Spleen (tissue), 11 donors: Measurements from ENCODE around the gene ALKBH5. TPM values are rescaled to one million over a fixed set of nuclear protein-coding genes. Genes with fewer than 3 reads are reported as not detected.

Source experiments
- DNase-seq: peaks from one replicate; pipeline ENCODE4 v3.0.0-alpha.2; 2020
- H3K27ac ChIP-seq, 8 donors: fragments of 200-600 bp; sonication (generic) in 7 of 8; 1 replicate in 4 of 8; 2 replicates in 4 of 8; pipeline versions ENCODE4 v1.5.0 to v1.8.0; 2016 to 2021; ENCODE audit warnings: inconsistent platforms in 4 of 8, mild to moderate bottlenecking in 4 of 8, moderate library complexity in 1 of 8
- H3K27me3 ChIP-seq, 7 donors: fragments of 200-600 bp; sonication (generic) in 6 of 7; replicated peaks in 1 of 7; 1 replicate in 4 of 7; 2 replicates in 3 of 7; pipeline versions ENCODE4 v1.5.0 to v1.8.0; 2016 to 2021; ENCODE audit warnings: inconsistent platforms in 3 of 7, mild to moderate bottlenecking in 1 of 7
- H3K36me3 ChIP-seq, 6 donors: fragments of 200-600 bp; sonication (generic) in 5 of 6; 1 replicate in 4 of 6; 2 replicates in 2 of 6; pipeline versions ENCODE4 v1.5.0 to v1.8.0; 2016 to 2021; ENCODE audit warnings: inconsistent platforms in 2 of 6
- H3K4me1 ChIP-seq, 6 donors: fragments of 200-600 bp; sonication (generic) in 5 of 6; 1 replicate in 3 of 6; 2 replicates in 3 of 6; pipeline versions ENCODE4 v1.5.0 to v1.8.0; 2016 to 2021; ENCODE audit warnings: inconsistent platforms in 3 of 6
- H3K4me3 ChIP-seq, 8 donors: fragments of 200-600 bp; sonication (generic) in 7 of 8; 1 replicate in 4 of 8; 2 replicates in 4 of 8; pipeline versions ENCODE4 v1.5.0 to v1.8.0; 2016 to 2021; ENCODE audit warnings: inconsistent platforms in 4 of 8, mild to moderate bottlenecking in 4 of 8, moderate library complexity in 2 of 8
- H3K9me3 ChIP-seq, 8 donors: fragments of 200-600 bp; sonication (generic) in 7 of 8; 1 replicate in 4 of 8; 2 replicates in 4 of 8; pipeline versions ENCODE4 v1.5.0 to v1.8.0; 2016 to 2021; ENCODE audit warnings: inconsistent platforms in 4 of 8
- CTCF ChIP-seq, 11 experiments: fragments of 200-600 bp in 7 of 11; fragments of 450-650 bp in 4 of 11; sonication (generic) in 4 of 11; IDR thresholded peaks in 8 of 11; conservative IDR thresholded peaks in 3 of 11; 1 replicate in 7 of 11; 2 replicates in 4 of 11; pipeline versions ENCODE4 v1.4.0 to v1.8.0; 2016 to 2021; ENCODE audit warnings: antibody characterized with exemption in 11 of 11, inconsistent platforms in 4 of 11, mild to moderate bottlenecking in 1 of 11
- POLR2A ChIP-seq, 3 donors: fragments of 450-650 bp; IDR thresholded peaks; one replicate each; pipeline ENCODE4 v1.5.1; 2017; ENCODE audit warnings: antibody characterized with exemption in 3 of 3, mild to moderate bottlenecking in 1 of 3
- POLR2AphosphoS5 ChIP-seq, 3 donors: sonication (generic); formaldehyde crosslinking; IDR thresholded peaks; one replicate each; pipeline ENCODE4 v1.5.1; 2017; ENCODE audit warnings: antibody characterized with exemption in 3 of 3
- WGBS, 5 donors: extraction: QIAGEN DNeasy Blood & Tissue Kit in 3 of 5; methylation state at CpG; one replicate each; pipeline versions ENCODE4 v1.1.5 to v1.1.7; 2013 to 2018; 5-methylcytosine and 5-hydroxymethylcytosine counted together
- intact Hi-C: fragments of 100-400 bp; cut with DNase I; formaldehyde crosslinking; loops from one replicate; pipeline ENCODE4 v1.15.0; 2023; ENCODE audit warnings: low total_unique reads
- polyA plus RNA-seq, 3 donors: library from polyadenylated mRNA; stranded (reverse); fragments of 200-250 nt; gene quantifications; one replicate each; pipeline ENCODE4 v1.2.1, GENCODE V29; 2013
- total RNA-seq, 7 donors: library from RNA; depleted of rRNA in 3 of 7; stranded (reverse); fragments of >200 nt in 3 of 7; fragmentation: NEBNext Ultra II Directional in 4 of 7; extraction: Animal tissue kit (Norgen Biotek cat#: 25700) in 4 of 7; gene quantifications; one replicate each; pipeline versions ENCODE4 v1.1.0 to v1.2.1, GENCODE V29; 2016 to 2021
- donor health status: healthy with polysubstance abuse.
- donor health status: DM: no; HTN: no; CAD: no; lungs with moderate emphysema.
- donor health status: DM: no; HTN: no; CAD: no.
- donor health status: Bipolar disorder and iron deficiency.
- donor health status: healthy.
- donor health status: DM: no; HTN: no; CAD: no.
- donor health status: DM: yes; HTN: yes; CAD: no.

ALKBH5 gene
- total and polyA plus RNA-seq, 10 donors, result 27.1 to 120 (median 94.3) TPM

- Histone ChIP-seq H3K4me1 (peaks cover 28 to 95% (median 75%) of the 10 kb centered on the region in 6 donors), H3K27me3 (no peaks in the 10 kb centered on the region), H3K9me3 (no peaks in the 10 kb centered on the region), H3K4me3 (no peak overlapping the region), H3K36me3 (peaks cover 0 to 100% (median 51%) of the 10 kb centered on the region in 6 donors), H3K27ac (no peak overlapping the region)
- WGBS, 5 donors, result 86 to 96% (median 96%) methylated on average over 4 of the region's 4 CpGs
- TF ChIP-seq POLR2A (IDR thresholded peaks at IDR 0.05) (no peak), POLR2AphosphoS5 (IDR thresholded peaks at IDR 0.05) (no peak), CTCF (IDR thresholded peaks at IDR 0.05 in 8 of 11, conservative IDR thresholded peaks at IDR 0.05 in 3 of 11) (no peak)
- no peak for DNase-seq
- intact Hi-C loops, result no loop called here
Observed at GRCh38 chr17:18194394-18194793, 10.8 kb downstream of the ALKBH5 start.

- Histone ChIP-seq H3K27me3 (no peaks in the 10 kb centered on the region), H3K27ac (no peak overlapping the region), H3K4me3 (no peak overlapping the region), H3K4me1 (peaks cover 27 to 95% (median 73%) of the 10 kb centered on the region in 6 donors), H3K9me3 (no peaks in the 10 kb centered on the region), H3K36me3 (peaks cover 0 to 100% (median 53%) of the 10 kb centered on the region in 6 donors)
- WGBS, 5 donors, result 66 to 87% (median 71%) methylated on average over 4 of the region's 4 CpGs
- no peak for TF ChIP-seq POLR2AphosphoS5 (IDR thresholded peaks at IDR 0.05)
- no peak for TF ChIP-seq CTCF (IDR thresholded peaks at IDR 0.05 in 8 of 11, conservative IDR thresholded peaks at IDR 0.05 in 3 of 11)
- no peak for TF ChIP-seq POLR2A (IDR thresholded peaks at IDR 0.05)
- no peak for DNase-seq
- intact Hi-C loops, result no loop called here
Observed at GRCh38 chr17:18194804-18195203, 11.2 kb downstream of the ALKBH5 start.

- H3K27ac ChIP-seq, result no peak overlapping the region
- TF ChIP-seq CTCF (IDR thresholded peaks at IDR 0.05 in 8 of 11, conservative IDR thresholded peaks at IDR 0.05 in 3 of 11), result no peak
- no peak for TF ChIP-seq POLR2A (IDR thresholded peaks at IDR 0.05)
- TF ChIP-seq POLR2AphosphoS5 (IDR thresholded peaks at IDR 0.05), result no peak
- 81 to 96% (median 90%) methylated on average over 5 of the region's 5 CpGs for WGBS, 5 donors
- intact Hi-C loops, result no loop called here
- peaks cover 22 to 95% (median 71%) of the 10 kb centered on the region in 6 donors for H3K4me1 ChIP-seq
- DNase-seq, result no peak
- no peaks in the 10 kb centered on the region for H3K9me3 ChIP-seq
- no peak overlapping the region for H3K4me3 ChIP-seq
- peaks cover 0 to 100% (median 54%) of the 10 kb centered on the region in 6 donors for H3K36me3 ChIP-seq
- H3K27me3 ChIP-seq, result no peaks in the 10 kb centered on the region
Observed at GRCh38 chr17:18195246-18195645, 11.6 kb downstream of the ALKBH5 start.

GRCh38 chr17:18197535-18198194 is 14.0 kb downstream of the ALKBH5 start:
- Histone ChIP-seq H3K9me3 (no peaks in the 10 kb centered on the region), H3K4me1 (peaks cover 11 to 80% (median 54%) of the 10 kb centered on the region in 6 donors), H3K4me3 (no peak overlapping the region), H3K36me3 (peaks cover 0 to 100% (median 62%) of the 10 kb centered on the region in 6 donors), H3K27ac (no peak overlapping the region), H3K27me3 (no peaks in the 10 kb centered on the region)
- no peak for DNase-seq
- intact Hi-C loops, result no loop called here
- TF ChIP-seq POLR2A (IDR thresholded peaks at IDR 0.05) (no peak), POLR2AphosphoS5 (IDR thresholded peaks at IDR 0.05) (no peak), CTCF (IDR thresholded peaks at IDR 0.05 in 8 of 11, conservative IDR thresholded peaks at IDR 0.05 in 3 of 11) (no peak)
- 58 to 95% (median 86%) methylated on average over 2 to 3 of the region's 3 CpGs for WGBS, 5 donors
